ENCODE measurements around the gene MAP4K5. TPM values are rescaled to one million over a fixed set of nuclear protein-coding genes. Genes with fewer than 3 reads are reported as not detected.
A peak's percentile ranks its signal among the peaks of the same experiment; 100 is the strongest.
"Not testable (repeated sequence)": the region's sequence is repeated elsewhere in the genome, so short reads cannot be mapped to it uniquely, and the experiment has no call there.

MAP4K5 gene
- total and polyA plus RNA-seq, 12 donors, result 9.2 to 205 (median 33.4) TPM

- DNase-seq, result peak; percentile 73 to 86 (median 80)
- TF ChIP-seq POLR2A (IDR thresholded peaks at IDR 0.05) (peak; percentile 80 to 88), CTCF (IDR thresholded peaks at IDR 0.05) (peak in 1 of 6 experiments; percentile 13)
- H3K27me3 ChIP-seq, result no peaks in the 10 kb centered on the region
- H3K36me3 ChIP-seq (replicated peaks in 1 of 2), result no peaks in the 10 kb centered on the region
- 0 to 1% (median 0%) methylated on average over 24 to 66 of the region's 66 CpGs for WGBS, 4 donors
- intact Hi-C loops (cut with DNase I), result no loop called here
- peaks cover 4% of the 10 kb centered on the region in 2 donors for H3K4me1 ChIP-seq (replicated peaks in 1 of 2)
- H3K4me3 ChIP-seq, result peak within 1 kb of the TSS; percentile 13 to 84 (median 44)
- H3K27ac ChIP-seq, result peak within 1 kb of the TSS; percentile 26 to 95 (median 87)
- H3K9me3 ChIP-seq (replicated peaks in 1 of 3), result no peaks in the 10 kb centered on the region
Measured at GRCh38 chr14:50559990-50560930, 27.9 kb upstream of the MAP4K5 start, which contains the start of gene ATL1. Gene ATL1 (plus strand): TSS chr14:50560145. CDS start chr14:50560266, 121 bp downstream.

GRCh38 chr14:50552796-50553195, 20.4 kb upstream of the MAP4K5 start:
- H3K4me1 ChIP-seq (replicated peaks in 1 of 2); H3K27ac ChIP-seq; H3K4me3 ChIP-seq; H3K27me3 ChIP-seq; intact Hi-C loops (cut with DNase I); H3K9me3 ChIP-seq (replicated peaks in 1 of 3); DNase-seq; H3K36me3 ChIP-seq (replicated peaks in 1 of 2): not testable (repeated sequence)
- 67 to 87% (median 80%) methylated on average over 3 of the region's 3 CpGs for WGBS, 4 donors

GRCh38 chr14:50551877-50552276, 19.5 kb upstream of the MAP4K5 start:
- 69 to 85% (median 78%) methylated on average over 3 of the region's 3 CpGs for WGBS, 4 donors
- Histone ChIP-seq H3K36me3 (replicated peaks in 1 of 2) (no peaks in the 10 kb centered on the region), H3K27me3 (no peaks in the 10 kb centered on the region)

GRCh38 chr14:50550294-50550693, 17.9 kb upstream of the MAP4K5 start:
- Histone ChIP-seq H3K27ac (no peak overlapping the region), H3K4me1 (replicated peaks in 1 of 2) (no peaks in the 10 kb centered on the region), H3K27me3 (no peaks in the 10 kb centered on the region), H3K36me3 (replicated peaks in 1 of 2) (no peaks in the 10 kb centered on the region), H3K4me3 (no peak overlapping the region), H3K9me3 (replicated peaks in 1 of 3) (no peaks in the 10 kb centered on the region)
- TF ChIP-seq CTCF (IDR thresholded peaks at IDR 0.05), result no peak
- TF ChIP-seq POLR2A (IDR thresholded peaks at IDR 0.05), result no peak
- intact Hi-C loops (cut with DNase I), result no loop called here
- no peak for DNase-seq
- WGBS, 4 donors, result 97 to 100% (median 100%) methylated on average over 1 of the region's 1 CpG; no CpG with 5 or more reads in 1 of the 4 donors

More at GRCh38 chr14:50551877-50552276, 19.5 kb upstream of the MAP4K5 start:
- intact Hi-C loops (cut with DNase I), result no loop called here
- TF ChIP-seq CTCF (IDR thresholded peaks at IDR 0.05) (no peak), POLR2A (IDR thresholded peaks at IDR 0.05) (no peak)
- DNase-seq, result no peak
- Histone ChIP-seq H3K4me1 (replicated peaks in 1 of 2) (no peaks in the 10 kb centered on the region), H3K4me3 (no peak overlapping the region), H3K9me3 (replicated peaks in 1 of 3) (no peaks in the 10 kb centered on the region), H3K27ac (no peak overlapping the region)

Measured in adrenal gland (tissue), 12 donors.